Activated T-helper 17 cell treated with anti-CD3 and anti-CD28 coated beads, Interleukin-2, amount 50 U/mL, for 72 hours (primary cell): Measurements from ENCODE around the gene RAB3B. TPM values are rescaled to one million over a fixed set of nuclear protein-coding genes. Genes with fewer than 3 reads are reported as not detected.

Source experiments
- ATAC-seq: fragments of 150-1000 bp; cut with Tn5 transposase; replicated peaks from 2 replicates; pipeline ENCODE4 v1.10.0; 2021; ENCODE audit warnings: mild to moderate bottlenecking, moderate library complexity
- H3K27ac Mint-ChIP-seq: one replicate; pipeline ENCODE4 v1.8.0; 2022; ENCODE audit warnings: mixed read lengths
- H3K27me3 Mint-ChIP-seq: one replicate; pipeline ENCODE4 v1.8.0; 2022; ENCODE audit warnings: mixed read lengths
- H3K36me3 Mint-ChIP-seq: one replicate; pipeline ENCODE4 v1.8.0; 2022; ENCODE audit warnings: low read depth, mild to moderate bottlenecking, mixed read lengths
- H3K4me1 Mint-ChIP-seq: one replicate; pipeline ENCODE4 v1.8.0; 2022; ENCODE audit warnings: mixed read lengths
- H3K4me3 Mint-ChIP-seq: one replicate; pipeline ENCODE4 v1.8.0; 2022; ENCODE audit warnings: mild to moderate bottlenecking, mixed read lengths
- H3K9me3 Mint-ChIP-seq: one replicate; pipeline ENCODE4 v1.8.0; 2022; ENCODE audit warnings: mixed read lengths
- total RNA-seq, 2 donors: library from RNA; stranded (reverse); gene quantifications; one replicate each; pipeline ENCODE4 v1.2.3, GENCODE V29; 2022

RAB3B gene
- total RNA-seq, 2 donors from 2014 or later, result 0.26 TPM

GRCh38 chr1:51955797-51956527, 34.5 kb downstream of the RAB3B start:
- H3K9me3 Mint-ChIP-seq, result no peaks in the 10 kb centered on the region
- no peak overlapping the region for H3K4me3 Mint-ChIP-seq
- no peaks in the 10 kb centered on the region for H3K4me1 Mint-ChIP-seq
- H3K27me3 Mint-ChIP-seq, result peaks cover 8% of the 10 kb centered on the region
- no peak overlapping the region for H3K27ac Mint-ChIP-seq
- no peak for ATAC-seq
- H3K36me3 Mint-ChIP-seq, result no peaks in the 10 kb centered on the region

- Mint-ChIP-seq H3K4me3 (no peak overlapping the region), H3K9me3 (no peaks in the 10 kb centered on the region), H3K27ac (no peak overlapping the region), H3K36me3 (no peaks in the 10 kb centered on the region), H3K4me1 (no peaks in the 10 kb centered on the region), H3K27me3 (no peaks in the 10 kb centered on the region)
- no peak for ATAC-seq
Observed at GRCh38 chr1:51954783-51955182, 35.7 kb downstream of the RAB3B start.

GRCh38 chr1:51953079-51953478, 37.4 kb downstream of the RAB3B start:
- Mint-ChIP-seq H3K9me3 (no peaks in the 10 kb centered on the region), H3K4me3 (no peak overlapping the region), H3K4me1 (no peaks in the 10 kb centered on the region), H3K36me3 (no peaks in the 10 kb centered on the region), H3K27ac (no peak overlapping the region), H3K27me3 (no peaks in the 10 kb centered on the region)
- ATAC-seq, result no peak

GRCh38 chr1:51952638-51953037, 37.9 kb downstream of the RAB3B start:
- H3K36me3 Mint-ChIP-seq, result no peaks in the 10 kb centered on the region
- H3K27me3 Mint-ChIP-seq, result peaks cover 1% of the 10 kb centered on the region
- ATAC-seq, result no peak
- H3K9me3 Mint-ChIP-seq, result no peaks in the 10 kb centered on the region
- no peak overlapping the region for H3K27ac Mint-ChIP-seq
- no peaks in the 10 kb centered on the region for H3K4me1 Mint-ChIP-seq
- H3K4me3 Mint-ChIP-seq, result no peak overlapping the region

- H3K27ac Mint-ChIP-seq, result no peak overlapping the region
- H3K4me3 Mint-ChIP-seq, result no peak overlapping the region
- peaks cover 4% of the 10 kb centered on the region for H3K27me3 Mint-ChIP-seq
- H3K4me1 Mint-ChIP-seq, result no peaks in the 10 kb centered on the region
- no peaks in the 10 kb centered on the region for H3K36me3 Mint-ChIP-seq
- ATAC-seq, result no peak
- no peaks in the 10 kb centered on the region for H3K9me3 Mint-ChIP-seq
Observed at GRCh38 chr1:51950701-51951100, 39.8 kb downstream of the RAB3B start.

- ATAC-seq, result no peak
- no peaks in the 10 kb centered on the region for H3K36me3 Mint-ChIP-seq
- no peaks in the 10 kb centered on the region for H3K4me1 Mint-ChIP-seq
- peaks cover 4% of the 10 kb centered on the region for H3K27me3 Mint-ChIP-seq
- H3K4me3 Mint-ChIP-seq, result no peak overlapping the region
- no peak overlapping the region for H3K27ac Mint-ChIP-seq
- no peaks in the 10 kb centered on the region for H3K9me3 Mint-ChIP-seq
Observed at GRCh38 chr1:51949014-51949702, 41.3 kb downstream of the RAB3B start.

GRCh38 chr1:51948491-51948915, 42.0 kb downstream of the RAB3B start:
- H3K9me3 Mint-ChIP-seq, result no peaks in the 10 kb centered on the region
- H3K36me3 Mint-ChIP-seq, result no peaks in the 10 kb centered on the region
- no peak overlapping the region for H3K4me3 Mint-ChIP-seq
- H3K27ac Mint-ChIP-seq, result no peak overlapping the region
- ATAC-seq, result no peak
- peaks cover 4% of the 10 kb centered on the region for H3K27me3 Mint-ChIP-seq
- H3K4me1 Mint-ChIP-seq, result no peaks in the 10 kb centered on the region

GRCh38 chr1:51946300-51946699, 44.2 kb downstream of the RAB3B start:
- Mint-ChIP-seq H3K27me3 (peaks cover 4% of the 10 kb centered on the region), H3K4me3 (no peak overlapping the region), H3K9me3 (peaks cover 7% of the 10 kb centered on the region), H3K36me3 (no peaks in the 10 kb centered on the region), H3K4me1 (no peaks in the 10 kb centered on the region), H3K27ac (no peak overlapping the region)
- ATAC-seq, result no peak

- Mint-ChIP-seq H3K4me1 (no peaks in the 10 kb centered on the region), H3K9me3 (peaks cover 11% of the 10 kb centered on the region), H3K4me3 (no peak overlapping the region), H3K27me3 (peaks cover 4% of the 10 kb centered on the region), H3K36me3 (no peaks in the 10 kb centered on the region), H3K27ac (no peak overlapping the region)
- ATAC-seq, result no peak
Observed at GRCh38 chr1:51945591-51945990, 44.9 kb downstream of the RAB3B start.

GRCh38 chr1:51942281-51942680, 48.2 kb downstream of the RAB3B start:
- no peak for ATAC-seq
- H3K4me1 Mint-ChIP-seq, result no peaks in the 10 kb centered on the region
- H3K27ac Mint-ChIP-seq, result no peak overlapping the region
- H3K36me3 Mint-ChIP-seq, result no peaks in the 10 kb centered on the region
- H3K4me3 Mint-ChIP-seq, result no peak overlapping the region
- H3K27me3 Mint-ChIP-seq, result no peaks in the 10 kb centered on the region
- H3K9me3 Mint-ChIP-seq, result peaks cover 14% of the 10 kb centered on the region

- no peaks in the 10 kb centered on the region for H3K36me3 Mint-ChIP-seq
- peaks cover 14% of the 10 kb centered on the region for H3K9me3 Mint-ChIP-seq
- no peaks in the 10 kb centered on the region for H3K27me3 Mint-ChIP-seq
- no peaks in the 10 kb centered on the region for H3K4me1 Mint-ChIP-seq
- no peak overlapping the region for H3K4me3 Mint-ChIP-seq
- H3K27ac Mint-ChIP-seq, result no peak overlapping the region
- no peak for ATAC-seq
Observed at GRCh38 chr1:51941528-51941927, 49.0 kb downstream of the RAB3B start.

GRCh38 chr1:51937112-51937511, 53.4 kb downstream of the RAB3B start:
- Mint-ChIP-seq H3K36me3 (no peaks in the 10 kb centered on the region), H3K27me3 (peaks cover 8% of the 10 kb centered on the region), H3K9me3 (peaks cover 12% of the 10 kb centered on the region), H3K27ac (no peak overlapping the region), H3K4me1 (no peaks in the 10 kb centered on the region), H3K4me3 (no peak overlapping the region)
- ATAC-seq, result no peak

GRCh38 chr1:51936531-51936930, 54.0 kb downstream of the RAB3B start:
- no peak overlapping the region for H3K27ac Mint-ChIP-seq
- no peaks in the 10 kb centered on the region for H3K4me1 Mint-ChIP-seq
- no peak for ATAC-seq
- peaks cover 8% of the 10 kb centered on the region for H3K27me3 Mint-ChIP-seq
- no peaks in the 10 kb centered on the region for H3K36me3 Mint-ChIP-seq
- no peak overlapping the region for H3K4me3 Mint-ChIP-seq
- peaks cover 10% of the 10 kb centered on the region for H3K9me3 Mint-ChIP-seq

- Mint-ChIP-seq H3K4me1 (no peaks in the 10 kb centered on the region), H3K27ac (no peak overlapping the region), H3K27me3 (peaks cover 16% of the 10 kb centered on the region), H3K9me3 (no peaks in the 10 kb centered on the region), H3K4me3 (no peak overlapping the region), H3K36me3 (no peaks in the 10 kb centered on the region)
- no peak for ATAC-seq
Observed at GRCh38 chr1:51933344-51933743, 57.2 kb downstream of the RAB3B start.

- no peaks in the 10 kb centered on the region for H3K9me3 Mint-ChIP-seq
- no peak for ATAC-seq
- no peak overlapping the region for H3K27ac Mint-ChIP-seq
- peaks cover 13% of the 10 kb centered on the region for H3K27me3 Mint-ChIP-seq
- H3K4me1 Mint-ChIP-seq, result no peaks in the 10 kb centered on the region
- H3K4me3 Mint-ChIP-seq, result no peak overlapping the region
- H3K36me3 Mint-ChIP-seq, result no peaks in the 10 kb centered on the region
Observed at GRCh38 chr1:51930329-51930728, 60.2 kb downstream of the RAB3B start.
